ENCODE measurements around the gene FOXF1.

FOXF1 gene

GRCh38 chr16:86519649-86520316 is 9.5 kb downstream of the FOXF1 start:
- no peak overlapping the region for H3K27ac ChIP-seq
- DNase-seq (ENCODE audit: low spot score), result peak; percentile 75
- ChIA-PET POLR2A (ENCODE audit: low non-redundant PET) (no interaction called here), CTCF (interaction anchor here (0.6 to 2.3 kb wide), 9 partner anchors 9 to 715 kb away, joined by 3 to 12 read pairs (median 5); partner anchors contain the start of gene FOXF1)
- TF ChIP-seq CTCF (conservative IDR thresholded peaks at IDR 0.05; ENCODE audit: low read depth), result peak; percentile 93

- TF ChIP-seq CTCF (conservative IDR thresholded peaks at IDR 0.05; ENCODE audit: low read depth), result peak; percentile 66
- CTCF ChIA-PET, result interaction anchor here (0.6 to 2.3 kb wide), 11 partner anchors 13 to 1833 kb away, joined by 3 to 12 read pairs (median 5); no protein-coding TSS in a partner anchor
- DNase-seq (ENCODE audit: low spot score), result no peak
- no peak overlapping the region for H3K27ac ChIP-seq
- POLR2A ChIA-PET (ENCODE audit: low non-redundant PET), result no interaction called here
These were observed 10.2 kb downstream of the FOXF1 start for GRCh38 chr16:86520317-86521210.

- TF ChIP-seq CTCF (conservative IDR thresholded peaks at IDR 0.05; ENCODE audit: low read depth), result no peak
- ChIA-PET POLR2A (ENCODE audit: low non-redundant PET) (no interaction called here), CTCF (interaction anchor here (0.5 to 2.3 kb wide), 4 partner anchors 403 to 700 kb away, joined by 3 to 12 read pairs (median 4); no protein-coding TSS in a partner anchor)
- DNase-seq (ENCODE audit: low spot score), result no peak
- H3K27ac ChIP-seq, result no peak overlapping the region
These were observed 11.2 kb downstream of the FOXF1 start for GRCh38 chr16:86521236-86522197.

GRCh38 chr16:86522634-86523033 is 12.3 kb downstream of the FOXF1 start:
- CTCF ChIA-PET, result interaction anchor here (0.6 to 1.2 kb wide), 2 partner anchors 449 to 1113 kb away, joined by 4 read pairs; no protein-coding TSS in a partner anchor
- no peak overlapping the region for H3K27ac ChIP-seq
- TF ChIP-seq CTCF (conservative IDR thresholded peaks at IDR 0.05; ENCODE audit: low read depth), result no peak
- POLR2A ChIA-PET (ENCODE audit: low non-redundant PET), result no interaction called here
- DNase-seq (ENCODE audit: low spot score), result no peak

- POLR2A ChIA-PET (ENCODE audit: low non-redundant PET), result no interaction called here
- DNase-seq (ENCODE audit: low spot score), result no peak
- no peak for TF ChIP-seq CTCF (conservative IDR thresholded peaks at IDR 0.05; ENCODE audit: low read depth)
- CTCF ChIA-PET, result interaction anchor here (1.2 kb wide), 1 partner anchor 450 kb away, joined by 4 read pairs; no protein-coding TSS in a partner anchor
- no peak overlapping the region for H3K27ac ChIP-seq
These were observed 12.9 kb downstream of the FOXF1 start for GRCh38 chr16:86523166-86523740.
